ENCODE data around the gene MAGI1. TPM values are rescaled to one million over a fixed set of nuclear protein-coding genes. Genes with fewer than 3 reads are reported as not detected.

The MAGI1 gene
- total RNA-seq, 2 experiments from 2014 or later: 0.04 TPM; not detected in 1

GRCh38 chr3:65641045-65641444 is 397.7 kb downstream of the MAGI1 start:
- ChIA-PET CTCF (no interaction called here), POLR2A (no interaction called here)
- Mint-ChIP-seq H3K27me3 (no peaks in the 10 kb centered on the region), H3K27ac (no peak overlapping the region), H3K4me1 (no peaks in the 10 kb centered on the region), H3K4me3 (no peak overlapping the region), H3K9me3 (peaks cover 4% of the 10 kb centered on the region), H3K36me3 (ENCODE audit: low read depth) (no peaks in the 10 kb centered on the region)
- no peak for DNase-seq

GRCh38 chr3:65639444-65639843 is 399.3 kb downstream of the MAGI1 start:
- Mint-ChIP-seq H3K27ac (no peak overlapping the region), H3K4me1 (no peaks in the 10 kb centered on the region), H3K4me3 (no peak overlapping the region), H3K9me3 (peaks cover 4% of the 10 kb centered on the region), H3K27me3 (no peaks in the 10 kb centered on the region), H3K36me3 (ENCODE audit: low read depth) (no peaks in the 10 kb centered on the region)
- CTCF ChIA-PET: no interaction called here
- POLR2A ChIA-PET: no interaction called here
- no peak for DNase-seq

- DNase-seq: no peak
- H3K36me3 Mint-ChIP-seq (ENCODE audit: low read depth): no peaks in the 10 kb centered on the region
- no peak overlapping the region for H3K27ac Mint-ChIP-seq
- no peak overlapping the region for H3K4me3 Mint-ChIP-seq
- no peaks in the 10 kb centered on the region for H3K4me1 Mint-ChIP-seq
- ChIA-PET CTCF (no interaction called here), POLR2A (no interaction called here)
- H3K9me3 Mint-ChIP-seq: peaks cover 4% of the 10 kb centered on the region
- H3K27me3 Mint-ChIP-seq: no peaks in the 10 kb centered on the region
Observed at GRCh38 chr3:65638301-65638700, 400.4 kb downstream of the MAGI1 start.

- no peaks in the 10 kb centered on the region for H3K27me3 Mint-ChIP-seq
- H3K27ac Mint-ChIP-seq: no peak overlapping the region
- ChIA-PET POLR2A (no interaction called here), CTCF (no interaction called here)
- no peak overlapping the region for H3K4me3 Mint-ChIP-seq
- no peaks in the 10 kb centered on the region for H3K36me3 Mint-ChIP-seq (ENCODE audit: low read depth)
- H3K9me3 Mint-ChIP-seq: peaks cover 4% of the 10 kb centered on the region
- DNase-seq: no peak
- H3K4me1 Mint-ChIP-seq: no peaks in the 10 kb centered on the region
Observed at GRCh38 chr3:65636326-65636725, 402.4 kb downstream of the MAGI1 start.

GRCh38 chr3:65635657-65636056 is 403.1 kb downstream of the MAGI1 start:
- POLR2A ChIA-PET: no interaction called here

GRCh38 chr3:65633018-65633638 is 405.6 kb downstream of the MAGI1 start:
- no peak overlapping the region for H3K27ac Mint-ChIP-seq
- H3K36me3 Mint-ChIP-seq (ENCODE audit: low read depth): no peaks in the 10 kb centered on the region
- H3K9me3 Mint-ChIP-seq: no peaks in the 10 kb centered on the region
- no peaks in the 10 kb centered on the region for H3K27me3 Mint-ChIP-seq
- no peak overlapping the region for H3K4me3 Mint-ChIP-seq
- no peaks in the 10 kb centered on the region for H3K4me1 Mint-ChIP-seq
- ChIA-PET CTCF (no interaction called here), POLR2A (no interaction called here)
- DNase-seq: no peak

More at GRCh38 chr3:65635657-65636056, 403.1 kb downstream of the MAGI1 start:
- Mint-ChIP-seq H3K36me3 (ENCODE audit: low read depth) (no peaks in the 10 kb centered on the region), H3K27me3 (no peaks in the 10 kb centered on the region), H3K9me3 (peaks cover 4% of the 10 kb centered on the region), H3K4me1 (no peaks in the 10 kb centered on the region), H3K4me3 (no peak overlapping the region), H3K27ac (no peak overlapping the region)
- CTCF ChIA-PET: no interaction called here
- DNase-seq: no peak

- no peak for DNase-seq
- Mint-ChIP-seq H3K27ac (no peak overlapping the region), H3K27me3 (no peaks in the 10 kb centered on the region), H3K4me3 (no peak overlapping the region), H3K9me3 (no peaks in the 10 kb centered on the region), H3K4me1 (no peaks in the 10 kb centered on the region), H3K36me3 (ENCODE audit: low read depth) (no peaks in the 10 kb centered on the region)
- POLR2A ChIA-PET: no interaction called here
- CTCF ChIA-PET: no interaction called here
Observed at GRCh38 chr3:65632414-65632813, 406.3 kb downstream of the MAGI1 start.

GRCh38 chr3:65628978-65629377 is 409.7 kb downstream of the MAGI1 start:
- ChIA-PET POLR2A (no interaction called here), CTCF (no interaction called here)
- H3K36me3 Mint-ChIP-seq (ENCODE audit: low read depth): no peaks in the 10 kb centered on the region
- no peak overlapping the region for H3K27ac Mint-ChIP-seq
- no peaks in the 10 kb centered on the region for H3K4me1 Mint-ChIP-seq
- H3K4me3 Mint-ChIP-seq: no peak overlapping the region
- peaks cover 3% of the 10 kb centered on the region for H3K9me3 Mint-ChIP-seq
- no peak for DNase-seq
- H3K27me3 Mint-ChIP-seq: no peaks in the 10 kb centered on the region

- POLR2A ChIA-PET: no interaction called here
- CTCF ChIA-PET: no interaction called here
- no peaks in the 10 kb centered on the region for H3K36me3 Mint-ChIP-seq (ENCODE audit: low read depth)
- no peaks in the 10 kb centered on the region for H3K27me3 Mint-ChIP-seq
- no peaks in the 10 kb centered on the region for H3K4me1 Mint-ChIP-seq
- H3K27ac Mint-ChIP-seq: no peak overlapping the region
- H3K4me3 Mint-ChIP-seq: no peak overlapping the region
- DNase-seq: no peak
- H3K9me3 Mint-ChIP-seq: peaks cover 3% of the 10 kb centered on the region
Observed at GRCh38 chr3:65627062-65627461, 411.7 kb downstream of the MAGI1 start.

GRCh38 chr3:65625305-65625704 is 413.4 kb downstream of the MAGI1 start:
- peaks cover 3% of the 10 kb centered on the region for H3K9me3 Mint-ChIP-seq
- H3K4me3 Mint-ChIP-seq: no peak overlapping the region
- no peak for DNase-seq
- H3K4me1 Mint-ChIP-seq: no peaks in the 10 kb centered on the region
- no peaks in the 10 kb centered on the region for H3K27me3 Mint-ChIP-seq
- CTCF ChIA-PET: interaction anchor here (0.6 kb wide), 1 partner anchor 11 kb away, joined by 3 read pairs; no protein-coding TSS in a partner anchor
- no peaks in the 10 kb centered on the region for H3K36me3 Mint-ChIP-seq (ENCODE audit: low read depth)
- H3K27ac Mint-ChIP-seq: no peak overlapping the region
- POLR2A ChIA-PET: no interaction called here

GRCh38 chr3:65623362-65623761 is 415.4 kb downstream of the MAGI1 start:
- no peak overlapping the region for H3K27ac Mint-ChIP-seq
- ChIA-PET POLR2A (no interaction called here), CTCF (no interaction called here)
- no peaks in the 10 kb centered on the region for H3K27me3 Mint-ChIP-seq
- H3K4me3 Mint-ChIP-seq: no peak overlapping the region
- DNase-seq: no peak
- H3K9me3 Mint-ChIP-seq: peaks cover 3% of the 10 kb centered on the region
- H3K4me1 Mint-ChIP-seq: no peaks in the 10 kb centered on the region
- no peaks in the 10 kb centered on the region for H3K36me3 Mint-ChIP-seq (ENCODE audit: low read depth)

- ChIA-PET CTCF (no interaction called here), POLR2A (no interaction called here)
- DNase-seq: no peak
- no peaks in the 10 kb centered on the region for H3K27me3 Mint-ChIP-seq
- no peaks in the 10 kb centered on the region for H3K4me1 Mint-ChIP-seq
- no peaks in the 10 kb centered on the region for H3K36me3 Mint-ChIP-seq (ENCODE audit: low read depth)
- no peak overlapping the region for H3K27ac Mint-ChIP-seq
- H3K9me3 Mint-ChIP-seq: peaks cover 3% of the 10 kb centered on the region
- no peak overlapping the region for H3K4me3 Mint-ChIP-seq
Observed at GRCh38 chr3:65619888-65620287, 418.8 kb downstream of the MAGI1 start.

GRCh38 chr3:65619451-65619881 is 419.3 kb downstream of the MAGI1 start:
- DNase-seq: no peak
- no peaks in the 10 kb centered on the region for H3K27me3 Mint-ChIP-seq
- ChIA-PET POLR2A (no interaction called here), CTCF (no interaction called here)
- H3K9me3 Mint-ChIP-seq: peaks cover 3% of the 10 kb centered on the region
- no peak overlapping the region for H3K27ac Mint-ChIP-seq
- no peak overlapping the region for H3K4me3 Mint-ChIP-seq
- H3K4me1 Mint-ChIP-seq: no peaks in the 10 kb centered on the region
- no peaks in the 10 kb centered on the region for H3K36me3 Mint-ChIP-seq (ENCODE audit: low read depth)

GRCh38 chr3:65618599-65618998 is 420.1 kb downstream of the MAGI1 start:
- Mint-ChIP-seq H3K27ac (no peak overlapping the region), H3K4me1 (no peaks in the 10 kb centered on the region), H3K9me3 (no peaks in the 10 kb centered on the region), H3K4me3 (no peak overlapping the region), H3K27me3 (no peaks in the 10 kb centered on the region), H3K36me3 (ENCODE audit: low read depth) (no peaks in the 10 kb centered on the region)
- ChIA-PET POLR2A (no interaction called here), CTCF (no interaction called here)
- no peak for DNase-seq

All from activated CD4-positive, alpha-beta T cell treated with anti-CD3 and anti-CD28 coated beads, Interleukin-2, amount 10 ng/mL, durations not matched to agents 7 days and 5 days (primary cell).